ENCODE results near the gene ST8SIA5.

Gene ST8SIA5

DNA sequence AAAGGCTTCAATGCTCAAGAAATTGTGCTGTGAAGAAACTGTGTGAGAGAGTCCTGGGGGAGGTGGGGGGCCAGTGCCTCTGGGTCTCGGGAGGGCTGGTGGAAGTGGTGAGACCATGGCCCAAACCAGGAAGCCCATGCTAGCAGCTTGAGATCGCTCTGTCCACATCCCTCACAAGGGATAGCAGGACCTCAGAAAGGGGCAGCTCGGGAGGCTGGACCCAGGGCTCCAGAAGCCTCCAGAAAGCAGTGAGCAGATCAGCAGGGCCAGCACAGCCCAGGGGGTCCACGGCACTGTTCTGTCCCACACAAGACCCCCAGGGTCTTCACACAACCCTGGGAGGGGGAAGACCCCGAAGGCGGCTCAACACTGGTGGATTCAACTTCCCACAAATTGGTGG, 24.1 kb downstream of the ST8SIA5 start:
- 93% methylated on average over 4 of the region's 6 CpGs for WGBS (ENCODE audit: insufficient coverage)
- CTCF ChIA-PET, result no interaction called here
- Histone ChIP-seq H3K36me3 (ENCODE audit: control insufficient read depth in 4 of 4, insufficient read depth in 4 of 4, low read length in 3 of 4) (no peaks in the 10 kb centered on the region), H3K4me3 (ENCODE audit: control insufficient read depth in 1 of 7, extremely low read depth in 1 of 7, insufficient read depth in 4 of 7, low read depth in 2 of 7, low read length in 6 of 7) (no peak overlapping the region), H3K9me3 (ENCODE audit: control extremely low read depth in 1 of 5, control insufficient read depth in 4 of 5, insufficient read depth in 2 of 5, low read depth in 1 of 5, low read length in 4 of 5) (peaks cover 0 to 32% (median 18%) of the 10 kb centered on the region in 5 experiments), H3K27me3 (replicated peaks in 2 of 5; ENCODE audit: control insufficient read depth in 4 of 5, insufficient read depth in 5 of 5, low read length in 4 of 5) (peaks cover 0 to 8% (median 0%) of the 10 kb centered on the region in 5 experiments), H3K4me1 (ENCODE audit: control extremely low read depth in 1 of 4, control insufficient read depth in 4 of 4, insufficient read depth in 4 of 4, low read length in 3 of 4) (no peaks in the 10 kb centered on the region), H3K27ac (ENCODE audit: insufficient read depth in 1 of 2, low read depth in 1 of 2, low read length in 2 of 2, poor library complexity in 1 of 2, severe bottlenecking in 2 of 2) (no peak overlapping the region)
- no peak for DNase-seq
- POLR2A ChIA-PET, result no interaction called here

DNA sequence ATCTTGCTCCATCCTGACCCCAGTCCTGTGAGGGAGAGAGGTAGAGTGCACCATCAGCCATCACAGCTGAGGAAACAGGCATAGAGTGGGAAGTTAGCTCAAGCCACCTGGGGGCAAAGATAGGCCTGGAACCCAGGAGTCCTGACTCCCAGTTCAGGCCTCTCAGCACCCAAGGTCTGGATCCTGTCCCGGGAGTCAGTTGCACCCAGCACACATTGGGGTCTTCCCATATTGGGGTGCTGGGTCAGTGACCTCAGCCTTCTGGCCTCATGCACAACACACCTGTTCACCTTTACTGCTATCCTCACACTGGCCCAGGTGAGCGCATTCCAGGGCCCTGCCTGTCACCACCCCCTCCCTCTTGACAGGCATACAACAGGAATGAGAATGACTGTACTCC, 24.7 kb downstream of the ST8SIA5 start:
- 92% methylated on average over 2 of the region's 2 CpGs for WGBS (ENCODE audit: insufficient coverage)
- POLR2A ChIA-PET, result no interaction called here
- no peaks in the 10 kb centered on the region for H3K4me1 ChIP-seq (ENCODE audit: control extremely low read depth in 1 of 4, control insufficient read depth in 4 of 4, insufficient read depth in 4 of 4, low read length in 3 of 4)
- no peak overlapping the region for H3K27ac ChIP-seq (ENCODE audit: insufficient read depth in 1 of 2, low read depth in 1 of 2, low read length in 2 of 2, poor library complexity in 1 of 2, severe bottlenecking in 2 of 2)
- H3K36me3 ChIP-seq (ENCODE audit: control insufficient read depth in 4 of 4, insufficient read depth in 4 of 4, low read length in 3 of 4), result no peaks in the 10 kb centered on the region
- CTCF ChIA-PET, result no interaction called here
- H3K4me3 ChIP-seq (ENCODE audit: control insufficient read depth in 1 of 7, extremely low read depth in 1 of 7, insufficient read depth in 4 of 7, low read depth in 2 of 7, low read length in 6 of 7), result no peak overlapping the region
- DNase-seq, result no peak
- peaks cover 0 to 8% (median 0%) of the 10 kb centered on the region in 5 experiments for H3K27me3 ChIP-seq (replicated peaks in 2 of 5; ENCODE audit: control insufficient read depth in 4 of 5, insufficient read depth in 5 of 5, low read length in 4 of 5)
- H3K9me3 ChIP-seq (ENCODE audit: control extremely low read depth in 1 of 5, control insufficient read depth in 4 of 5, insufficient read depth in 2 of 5, low read depth in 1 of 5, low read length in 4 of 5), result peaks cover 0 to 32% (median 18%) of the 10 kb centered on the region in 5 experiments

GRCh38 chr18:46731316-46731715, 25.5 kb downstream of the ST8SIA5 start:
- WGBS (ENCODE audit: insufficient coverage), result 94% methylated on average over 8 of the region's 8 CpGs
- ChIA-PET CTCF (no interaction called here), POLR2A (no interaction called here)
- Histone ChIP-seq H3K27me3 (replicated peaks in 2 of 5; ENCODE audit: control insufficient read depth in 4 of 5, insufficient read depth in 5 of 5, low read length in 4 of 5) (peaks cover 0 to 7% (median 0%) of the 10 kb centered on the region in 5 experiments), H3K9me3 (ENCODE audit: control extremely low read depth in 1 of 5, control insufficient read depth in 4 of 5, insufficient read depth in 2 of 5, low read depth in 1 of 5, low read length in 4 of 5) (peaks cover 0 to 32% (median 18%) of the 10 kb centered on the region in 5 experiments), H3K4me1 (ENCODE audit: control extremely low read depth in 1 of 4, control insufficient read depth in 4 of 4, insufficient read depth in 4 of 4, low read length in 3 of 4) (no peaks in the 10 kb centered on the region), H3K36me3 (ENCODE audit: control insufficient read depth in 4 of 4, insufficient read depth in 4 of 4, low read length in 3 of 4) (no peaks in the 10 kb centered on the region), H3K27ac (ENCODE audit: insufficient read depth in 1 of 2, low read depth in 1 of 2, low read length in 2 of 2, poor library complexity in 1 of 2, severe bottlenecking in 2 of 2) (no peak overlapping the region), H3K4me3 (ENCODE audit: control insufficient read depth in 1 of 7, extremely low read depth in 1 of 7, insufficient read depth in 4 of 7, low read depth in 2 of 7, low read length in 6 of 7) (no peak overlapping the region)
- DNase-seq, result no peak

DNA sequence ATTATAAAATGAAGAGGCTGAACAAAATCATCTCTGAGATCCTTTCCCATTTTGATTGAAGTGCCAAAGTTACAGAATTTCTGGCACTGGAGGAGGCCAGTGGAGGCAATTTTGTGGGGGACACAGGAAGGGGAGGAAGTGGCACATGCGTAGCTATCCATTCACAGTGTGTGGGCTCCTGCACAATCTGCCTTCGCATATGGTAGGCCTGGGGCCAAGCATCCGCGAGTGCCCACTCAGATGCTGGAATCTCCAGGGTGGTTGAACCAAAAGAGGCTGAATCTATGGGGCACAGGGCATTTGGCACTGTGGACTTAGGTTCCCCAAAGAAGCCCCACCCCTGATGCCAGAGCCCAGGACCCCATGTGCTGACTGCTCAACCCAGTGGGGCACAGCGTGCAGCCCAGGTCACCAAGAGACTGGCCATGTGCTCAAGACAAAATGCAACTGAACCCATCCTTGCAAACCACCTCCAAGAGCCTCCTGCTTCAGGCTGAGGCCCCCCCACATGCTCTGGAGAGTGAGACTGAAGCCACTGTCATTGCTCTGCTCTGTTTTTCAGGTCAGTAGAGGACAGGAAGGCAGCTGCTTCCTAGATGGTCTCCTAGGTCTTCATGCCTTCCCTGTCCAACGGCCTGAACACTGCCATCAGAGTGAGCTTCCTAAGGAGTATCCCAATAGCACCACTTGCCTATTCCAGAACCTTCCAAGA, 28.5 kb downstream of the ST8SIA5 start:
- ChIA-PET CTCF (no interaction called here), POLR2A (no interaction called here)
- WGBS (ENCODE audit: insufficient coverage), result 93% methylated on average over 6 of the region's 6 CpGs
- Histone ChIP-seq H3K9me3 (ENCODE audit: control extremely low read depth in 1 of 5, control insufficient read depth in 4 of 5, insufficient read depth in 2 of 5, low read depth in 1 of 5, low read length in 4 of 5) (peaks cover 0 to 32% (median 18%) of the 10 kb centered on the region in 5 experiments), H3K27me3 (replicated peaks in 2 of 5; ENCODE audit: control insufficient read depth in 4 of 5, insufficient read depth in 5 of 5, low read length in 4 of 5) (peaks cover 0 to 2% (median 0%) of the 10 kb centered on the region in 5 experiments), H3K36me3 (ENCODE audit: control insufficient read depth in 4 of 4, insufficient read depth in 4 of 4, low read length in 3 of 4) (no peaks in the 10 kb centered on the region), H3K4me3 (ENCODE audit: control insufficient read depth in 1 of 7, extremely low read depth in 1 of 7, insufficient read depth in 4 of 7, low read depth in 2 of 7, low read length in 6 of 7) (no peak overlapping the region), H3K27ac (ENCODE audit: insufficient read depth in 1 of 2, low read depth in 1 of 2, low read length in 2 of 2, poor library complexity in 1 of 2, severe bottlenecking in 2 of 2) (no peak overlapping the region), H3K4me1 (ENCODE audit: control extremely low read depth in 1 of 4, control insufficient read depth in 4 of 4, insufficient read depth in 4 of 4, low read length in 3 of 4) (no peaks in the 10 kb centered on the region)
- no peak for DNase-seq

DNA sequence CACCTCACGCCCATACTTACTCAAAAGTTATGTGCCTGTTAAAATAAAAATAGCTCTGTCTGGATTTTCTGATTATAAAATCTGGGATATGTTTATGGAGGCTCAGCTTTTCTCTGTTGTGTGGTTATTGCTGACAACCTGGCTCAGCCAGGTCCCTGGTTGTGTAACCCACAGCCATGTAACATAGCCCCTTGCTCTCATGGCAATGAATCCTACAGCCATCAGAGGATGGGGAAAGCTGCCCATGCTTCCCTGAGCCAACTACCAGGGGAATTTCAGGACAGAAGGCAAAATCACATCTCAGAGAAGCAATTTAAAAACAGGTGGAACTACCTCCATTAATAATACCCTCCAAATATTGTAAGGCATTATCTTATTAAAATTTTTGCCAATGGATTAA, 29.7 kb downstream of the ST8SIA5 start:
- no peak overlapping the region for H3K4me3 ChIP-seq (ENCODE audit: control insufficient read depth in 1 of 7, extremely low read depth in 1 of 7, insufficient read depth in 4 of 7, low read depth in 2 of 7, low read length in 6 of 7)
- no peak for DNase-seq
- ChIA-PET CTCF (no interaction called here), POLR2A (no interaction called here)
- no peaks in the 10 kb centered on the region for H3K36me3 ChIP-seq (ENCODE audit: control insufficient read depth in 4 of 4, insufficient read depth in 4 of 4, low read length in 3 of 4)
- WGBS (ENCODE audit: insufficient coverage), result 100% methylated on average over 1 of the region's 1 CpG
- H3K4me1 ChIP-seq (ENCODE audit: control extremely low read depth in 1 of 4, control insufficient read depth in 4 of 4, insufficient read depth in 4 of 4, low read length in 3 of 4), result no peaks in the 10 kb centered on the region
- peaks cover 0 to 2% (median 0%) of the 10 kb centered on the region in 5 experiments for H3K27me3 ChIP-seq (replicated peaks in 2 of 5; ENCODE audit: control insufficient read depth in 4 of 5, insufficient read depth in 5 of 5, low read length in 4 of 5)
- H3K9me3 ChIP-seq (ENCODE audit: control extremely low read depth in 1 of 5, control insufficient read depth in 4 of 5, insufficient read depth in 2 of 5, low read depth in 1 of 5, low read length in 4 of 5), result peaks cover 0 to 28% (median 18%) of the 10 kb centered on the region in 5 experiments
- no peak overlapping the region for H3K27ac ChIP-seq (ENCODE audit: insufficient read depth in 1 of 2, low read depth in 1 of 2, low read length in 2 of 2, poor library complexity in 1 of 2, severe bottlenecking in 2 of 2)

DNA sequence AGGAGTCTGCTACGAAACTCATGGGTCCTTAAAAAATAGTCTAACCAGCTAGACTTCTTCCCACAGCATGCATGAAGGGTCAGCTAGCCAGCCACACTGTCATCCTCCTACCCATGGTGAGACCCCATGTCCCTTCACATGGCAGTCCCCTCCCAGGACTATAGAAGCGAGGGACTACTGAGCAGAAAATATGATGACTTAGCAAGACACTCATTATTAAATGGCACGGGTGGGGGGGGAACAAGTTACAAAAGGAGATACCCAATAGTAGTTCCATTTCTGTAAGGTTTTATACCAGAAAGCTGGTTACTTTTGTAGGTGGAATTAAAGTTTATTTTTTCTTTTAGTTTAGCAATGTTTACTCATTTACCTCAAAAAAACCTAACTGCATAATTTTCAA, 31.5 kb downstream of the ST8SIA5 start:
- POLR2A ChIA-PET, result no interaction called here
- H3K36me3 ChIP-seq (ENCODE audit: control insufficient read depth in 4 of 4, insufficient read depth in 4 of 4, low read length in 3 of 4), result no peaks in the 10 kb centered on the region
- no peaks in the 10 kb centered on the region for H3K4me1 ChIP-seq (ENCODE audit: control extremely low read depth in 1 of 4, control insufficient read depth in 4 of 4, insufficient read depth in 4 of 4, low read length in 3 of 4)
- no peak for DNase-seq
- WGBS (ENCODE audit: insufficient coverage), result 100% methylated on average over 2 of the region's 3 CpGs
- H3K27ac ChIP-seq (ENCODE audit: insufficient read depth in 1 of 2, low read depth in 1 of 2, low read length in 2 of 2, poor library complexity in 1 of 2, severe bottlenecking in 2 of 2), result no peak overlapping the region
- CTCF ChIA-PET, result no interaction called here
- H3K4me3 ChIP-seq (ENCODE audit: control insufficient read depth in 1 of 7, extremely low read depth in 1 of 7, insufficient read depth in 4 of 7, low read depth in 2 of 7, low read length in 6 of 7), result no peak overlapping the region
- H3K27me3 ChIP-seq (replicated peaks in 2 of 5; ENCODE audit: control insufficient read depth in 4 of 5, insufficient read depth in 5 of 5, low read length in 4 of 5), result peaks cover 0 to 6% (median 0%) of the 10 kb centered on the region in 5 experiments
- H3K9me3 ChIP-seq (ENCODE audit: control extremely low read depth in 1 of 5, control insufficient read depth in 4 of 5, insufficient read depth in 2 of 5, low read depth in 1 of 5, low read length in 4 of 5), result peaks cover 0 to 17% (median 10%) of the 10 kb centered on the region in 5 experiments

GRCh38 chr18:46723856-46724415, 32.9 kb downstream of the ST8SIA5 start:
- POLR2A ChIA-PET, result no interaction called here
- Histone ChIP-seq H3K4me1 (ENCODE audit: control extremely low read depth in 1 of 4, control insufficient read depth in 4 of 4, insufficient read depth in 4 of 4, low read length in 3 of 4) (peaks cover 0 to 4% (median 0%) of the 10 kb centered on the region in 4 experiments), H3K4me3 (ENCODE audit: control insufficient read depth in 1 of 7, extremely low read depth in 1 of 7, insufficient read depth in 4 of 7, low read depth in 2 of 7, low read length in 6 of 7) (no peak overlapping the region), H3K36me3 (ENCODE audit: control insufficient read depth in 4 of 4, insufficient read depth in 4 of 4, low read length in 3 of 4) (no peaks in the 10 kb centered on the region), H3K27ac (ENCODE audit: insufficient read depth in 1 of 2, low read depth in 1 of 2, low read length in 2 of 2, poor library complexity in 1 of 2, severe bottlenecking in 2 of 2) (no peak overlapping the region), H3K27me3 (replicated peaks in 2 of 5; ENCODE audit: control insufficient read depth in 4 of 5, insufficient read depth in 5 of 5, low read length in 4 of 5) (peaks cover 0 to 6% (median 0%) of the 10 kb centered on the region in 5 experiments), H3K9me3 (ENCODE audit: control extremely low read depth in 1 of 5, control insufficient read depth in 4 of 5, insufficient read depth in 2 of 5, low read depth in 1 of 5, low read length in 4 of 5) (peaks cover 0 to 6% (median 2%) of the 10 kb centered on the region in 5 experiments)
- WGBS (ENCODE audit: insufficient coverage), result 97% methylated on average over 3 of the region's 4 CpGs
- DNase-seq, result no peak
- CTCF ChIA-PET, result interaction anchor here (1.1 to 1.4 kb wide), 2 partner anchors 29 to 66 kb away, joined by 3 read pairs; no protein-coding TSS in a partner anchor

Data from common myeloid progenitor, CD34-positive (primary cell).